ENCODE data around the gene KDM6B. TPM values are rescaled to one million over a fixed set of nuclear protein-coding genes. Genes with fewer than 3 reads are reported as not detected.
"Not testable (repeated sequence)": the region's sequence is repeated elsewhere in the genome, so short reads cannot be mapped to it uniquely, and the experiment has no call there.

KDM6B gene
- total RNA-seq, 1 donor from 2014 or later: 117 TPM

- peaks cover 5% of the 10 kb centered on the region for H3K4me1 Mint-ChIP-seq (ENCODE audit: low read depth)
- TF ChIP-seq CTCF (IDR thresholded peaks at IDR 0.05; ENCODE audit: unreplicated experiment): no peak
- DNase-seq (ENCODE audit: low spot score, unreplicated experiment): no peak
- H3K9me3 Mint-ChIP-seq (ENCODE audit: low read depth): no peaks in the 10 kb centered on the region
- H3K27me3 Mint-ChIP-seq: peaks cover 37% of the 10 kb centered on the region
- H3K27ac Mint-ChIP-seq: no peak overlapping the region
- no peak overlapping the region for H3K4me3 Mint-ChIP-seq (ENCODE audit: low read depth)
- H3K36me3 Mint-ChIP-seq (ENCODE audit: insufficient read depth): no peaks in the 10 kb centered on the region
Observed at GRCh38 chr17:7807206-7807605, 26.8 kb upstream of the KDM6B start.

GRCh38 chr17:7809086-7809790 is 24.8 kb upstream of the KDM6B start:
- no peak overlapping the region for H3K27ac Mint-ChIP-seq
- TF ChIP-seq CTCF (IDR thresholded peaks at IDR 0.05; ENCODE audit: unreplicated experiment): no peak
- DNase-seq (ENCODE audit: low spot score, unreplicated experiment): no peak
- H3K27me3 Mint-ChIP-seq: peaks cover 27% of the 10 kb centered on the region
- no peaks in the 10 kb centered on the region for H3K36me3 Mint-ChIP-seq (ENCODE audit: insufficient read depth)
- H3K9me3 Mint-ChIP-seq (ENCODE audit: low read depth): no peaks in the 10 kb centered on the region
- no peak overlapping the region for H3K4me3 Mint-ChIP-seq (ENCODE audit: low read depth)
- peaks cover 5% of the 10 kb centered on the region for H3K4me1 Mint-ChIP-seq (ENCODE audit: low read depth)

GRCh38 chr17:7809791-7810343 is 24.1 kb upstream of the KDM6B start:
- H3K27me3 Mint-ChIP-seq: peaks cover 26% of the 10 kb centered on the region
- not testable (repeated sequence) for H3K27ac Mint-ChIP-seq; H3K36me3 Mint-ChIP-seq (ENCODE audit: insufficient read depth); H3K9me3 Mint-ChIP-seq (ENCODE audit: low read depth); H3K4me3 Mint-ChIP-seq (ENCODE audit: low read depth); DNase-seq (ENCODE audit: low spot score, unreplicated experiment); H3K4me1 Mint-ChIP-seq (ENCODE audit: low read depth)

GRCh38 chr17:7811251-7811650 is 22.8 kb upstream of the KDM6B start:
- no peak for TF ChIP-seq CTCF (IDR thresholded peaks at IDR 0.05; ENCODE audit: unreplicated experiment)

GRCh38 chr17:7814969-7815368 is 19.0 kb upstream of the KDM6B start:
- no peak overlapping the region for H3K4me3 Mint-ChIP-seq (ENCODE audit: low read depth)
- peaks cover 10% of the 10 kb centered on the region for H3K4me1 Mint-ChIP-seq (ENCODE audit: low read depth)
- no peaks in the 10 kb centered on the region for H3K36me3 Mint-ChIP-seq (ENCODE audit: insufficient read depth)
- TF ChIP-seq CTCF (IDR thresholded peaks at IDR 0.05; ENCODE audit: unreplicated experiment): no peak
- no peaks in the 10 kb centered on the region for H3K9me3 Mint-ChIP-seq (ENCODE audit: low read depth)
- no peak for DNase-seq (ENCODE audit: low spot score, unreplicated experiment)
- peaks cover 46% of the 10 kb centered on the region for H3K27me3 Mint-ChIP-seq
- H3K27ac Mint-ChIP-seq: no peak overlapping the region

More at GRCh38 chr17:7811251-7811650, 22.8 kb upstream of the KDM6B start:
- H3K4me1 Mint-ChIP-seq (ENCODE audit: low read depth): peaks cover under 1% of the 10 kb centered on the region
- no peak overlapping the region for H3K27ac Mint-ChIP-seq
- H3K36me3 Mint-ChIP-seq (ENCODE audit: insufficient read depth): no peaks in the 10 kb centered on the region
- no peak overlapping the region for H3K4me3 Mint-ChIP-seq (ENCODE audit: low read depth)
- H3K27me3 Mint-ChIP-seq: peaks cover 32% of the 10 kb centered on the region
- no peaks in the 10 kb centered on the region for H3K9me3 Mint-ChIP-seq (ENCODE audit: low read depth)
- DNase-seq (ENCODE audit: low spot score, unreplicated experiment): no peak
